Stimulated activated CD4-positive, alpha-beta T cell treated with anti-CD3 and anti-CD28 coated beads, Interleukin-15, amount 100 ng/mL, for 1 hour (primary cell): ENCODE data around the gene SLC8B1.

Source experiments
- DNase-seq, 2 donors: peaks; one replicate each; pipeline ENCODE4 v3.0.0-alpha.2; 2020; ENCODE audit warnings: low read depth in 1 of 2, low spot score in 1 of 2

Gene SLC8B1

GRCh38 chr12:113271853-113272561 lies 62.9 kb downstream of the SLC8B1 start:
- DNase-seq: no peak

GRCh38 chr12:113271466-113271852 lies 63.5 kb downstream of the SLC8B1 start:
- no peak for DNase-seq

- no peak for DNase-seq
Observed at GRCh38 chr12:113270709-113271009, 64.2 kb downstream of the SLC8B1 start.

GRCh38 chr12:113269257-113269943 lies 65.5 kb downstream of the SLC8B1 start:
- DNase-seq: no peak

- no peak for DNase-seq
Observed at GRCh38 chr12:113268621-113269020, 66.3 kb downstream of the SLC8B1 start.

GRCh38 chr12:113268136-113268535 lies 66.8 kb downstream of the SLC8B1 start:
- DNase-seq: no peak

- DNase-seq: no peak
Observed at GRCh38 chr12:113267621-113268020, 67.3 kb downstream of the SLC8B1 start.

- no peak for DNase-seq
Observed at GRCh38 chr12:113266106-113266895, 68.6 kb downstream of the SLC8B1 start.

- DNase-seq: no peak
Observed at GRCh38 chr12:113263431-113263963, 71.4 kb downstream of the SLC8B1 start.

- no peak for DNase-seq
Observed at GRCh38 chr12:113262710-113263109, 72.2 kb downstream of the SLC8B1 start.

GRCh38 chr12:113261847-113262470 lies 73.0 kb downstream of the SLC8B1 start:
- DNase-seq: no peak

- DNase-seq: no peak
Observed at GRCh38 chr12:113260636-113261300, 74.1 kb downstream of the SLC8B1 start.

- DNase-seq: no peak
Observed at GRCh38 chr12:113260127-113260526, 74.8 kb downstream of the SLC8B1 start.

GRCh38 chr12:113257564-113257963 lies 77.3 kb downstream of the SLC8B1 start:
- no peak for DNase-seq

GRCh38 chr12:113254298-113254697 lies 80.6 kb downstream of the SLC8B1 start:
- no peak for DNase-seq

GRCh38 chr12:113253532-113254285 lies 81.2 kb downstream of the SLC8B1 start:
- DNase-seq: no peak

GRCh38 chr12:113252494-113252893 lies 82.4 kb downstream of the SLC8B1 start:
- no peak for DNase-seq

GRCh38 chr12:113251404-113252070 lies 83.4 kb downstream of the SLC8B1 start:
- DNase-seq: no peak

- DNase-seq: no peak
Observed at GRCh38 chr12:113250045-113250444, 84.9 kb downstream of the SLC8B1 start.

- no peak for DNase-seq
Observed at GRCh38 chr12:113249546-113249945, 85.4 kb downstream of the SLC8B1 start.
